AG09319 (cell line): ENCODE results near the gene CHRNA4.
"Not testable (repeated sequence)": the region's sequence is repeated elsewhere in the genome, so short reads cannot be mapped to it uniquely, and the experiment has no call there.

Experiments used
- DNase-seq: peaks from one replicate; pipeline ENCODE4 v3.0.0-alpha.2; 2010; ENCODE audit warnings: low read depth; ENCODE audit errors: extremely low read depth
- CTCF ChIP-seq: IDR thresholded peaks from 2 replicates; pipeline ENCODE4 v1.5.1; 2011; ENCODE audit warnings: low read depth, mild to moderate bottlenecking, inconsistent platforms, low read length, moderate library complexity

CHRNA4 gene

DNA sequence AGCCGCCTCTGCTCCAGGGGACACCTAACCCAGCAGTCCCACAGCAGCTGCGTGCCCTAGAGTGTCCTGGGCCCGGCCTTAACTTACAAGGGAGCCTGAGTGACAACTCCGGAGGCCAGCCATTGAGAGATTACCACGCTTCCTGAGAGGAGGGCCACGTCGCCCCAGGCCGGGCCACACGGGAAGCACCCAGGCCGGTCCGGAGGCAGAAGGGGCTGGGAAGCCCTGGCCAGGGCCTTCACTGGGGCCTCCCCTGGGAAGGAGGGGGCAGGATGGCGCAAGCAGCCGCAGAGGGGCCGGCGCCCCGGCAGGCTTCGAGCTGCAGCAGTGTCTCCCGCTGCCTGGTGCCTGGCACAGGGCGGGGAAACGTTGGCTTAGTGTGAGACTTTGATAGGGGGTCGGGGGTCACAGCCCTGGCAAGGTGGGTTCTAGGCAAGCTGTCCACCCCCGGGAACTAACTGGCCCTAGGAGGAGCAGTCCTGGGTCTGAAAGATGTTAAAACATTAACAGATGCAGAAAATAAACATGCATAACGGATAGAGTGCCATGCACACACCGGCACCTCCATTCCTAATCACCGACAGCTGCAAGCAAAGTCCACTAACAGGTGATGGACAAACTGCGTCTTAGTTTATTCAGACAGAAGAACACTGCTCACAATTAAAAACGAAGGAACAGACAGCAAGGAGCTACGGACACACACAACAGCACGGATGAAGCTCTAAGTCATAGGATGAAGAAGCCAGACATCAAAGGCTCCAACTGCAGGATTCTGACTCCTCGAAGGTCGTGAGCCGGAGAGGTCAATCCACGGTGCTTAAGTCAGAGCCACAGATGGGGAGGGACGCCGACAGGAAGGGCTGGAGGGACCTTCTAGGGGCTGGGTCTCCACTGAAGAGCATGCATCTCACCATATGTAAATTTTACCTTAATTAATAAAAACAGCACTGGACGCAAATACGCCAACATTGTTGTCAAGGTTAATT lies 17.4 kb downstream of the CHRNA4 start:
- no peak for DNase-seq
- TF ChIP-seq CTCF = no peak

- TF ChIP-seq CTCF = no peak
- no peak for DNase-seq
Measured at GRCh38 chr20:63342561-63343459, 18.3 kb downstream of the CHRNA4 start.

GRCh38 chr20:63340158-63340688 lies 20.9 kb downstream of the CHRNA4 start:
- not testable (repeated sequence) for DNase-seq

DNA sequence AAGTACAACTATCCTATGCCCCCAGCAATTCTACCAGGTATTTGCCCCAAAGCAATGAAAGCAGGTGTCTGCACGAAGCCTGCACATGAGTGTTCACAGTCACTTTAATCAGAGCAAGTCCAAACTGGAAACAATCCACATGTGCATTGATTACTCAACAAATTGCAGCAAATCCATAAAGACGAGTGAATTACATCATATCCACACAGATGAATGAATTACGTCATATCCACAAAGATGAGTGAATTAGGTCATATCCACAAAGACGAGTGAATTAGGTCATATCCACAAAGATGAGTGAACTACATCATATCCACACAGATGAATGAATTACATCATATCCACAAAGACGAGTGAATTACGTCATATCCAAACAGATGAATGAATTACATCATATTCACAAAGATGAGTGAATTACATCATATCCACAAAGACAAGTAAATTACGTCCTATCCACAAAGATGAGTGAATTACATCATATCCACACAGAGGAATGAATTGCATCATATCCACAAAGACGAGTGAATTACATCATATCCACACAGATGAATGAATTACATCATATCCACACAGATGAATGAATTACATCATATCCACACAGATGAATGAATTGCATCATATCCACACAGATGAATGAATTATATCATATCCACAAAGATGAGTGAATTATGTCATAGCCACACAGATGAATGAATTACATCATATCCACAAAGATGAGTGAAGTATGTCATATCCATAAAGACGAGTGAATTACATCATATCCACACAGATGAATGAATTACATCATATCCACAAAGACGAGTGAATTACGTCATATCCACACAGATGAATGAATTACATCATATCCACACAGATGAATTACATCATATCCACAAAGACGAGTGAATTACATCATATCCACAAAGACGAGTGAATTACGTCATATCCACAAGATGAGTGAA lies 21.7 kb downstream of the CHRNA4 start:
- not testable (repeated sequence) for DNase-seq

DNA sequence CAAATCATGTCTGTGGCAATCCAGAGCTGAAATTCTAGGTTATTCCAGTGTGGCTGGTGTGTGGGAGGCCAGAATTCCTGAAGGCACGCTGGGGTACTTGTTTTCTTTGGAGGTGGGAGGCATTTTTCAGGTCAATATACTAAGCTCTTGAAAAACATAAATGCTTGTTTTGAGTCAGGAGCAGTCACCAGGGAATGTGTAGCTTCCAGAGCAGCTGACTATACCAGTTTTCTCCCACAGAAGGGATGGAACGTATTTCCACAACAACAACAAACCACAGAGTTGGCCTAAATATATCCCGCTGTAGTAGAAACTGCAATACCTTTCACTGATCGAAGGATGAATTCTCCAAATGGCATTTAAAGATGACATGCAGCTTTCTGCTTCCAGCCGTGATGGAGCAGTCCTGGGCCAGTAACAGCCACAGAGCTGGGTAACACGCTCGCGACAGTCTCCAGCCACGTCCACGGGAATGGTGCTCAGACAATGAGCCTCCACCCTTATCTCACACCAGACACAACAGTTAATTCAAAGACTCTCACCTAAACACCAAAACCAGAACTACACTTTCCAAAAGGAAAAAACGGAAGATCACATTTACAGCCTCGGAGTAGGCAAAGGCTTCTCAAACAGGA lies 23.2 kb downstream of the CHRNA4 start:
- no peak for TF ChIP-seq CTCF
- DNase-seq = no peak

- DNase-seq = no peak
- no peak for TF ChIP-seq CTCF
Measured at GRCh38 chr20:63336232-63336752, 24.9 kb downstream of the CHRNA4 start.

DNA sequence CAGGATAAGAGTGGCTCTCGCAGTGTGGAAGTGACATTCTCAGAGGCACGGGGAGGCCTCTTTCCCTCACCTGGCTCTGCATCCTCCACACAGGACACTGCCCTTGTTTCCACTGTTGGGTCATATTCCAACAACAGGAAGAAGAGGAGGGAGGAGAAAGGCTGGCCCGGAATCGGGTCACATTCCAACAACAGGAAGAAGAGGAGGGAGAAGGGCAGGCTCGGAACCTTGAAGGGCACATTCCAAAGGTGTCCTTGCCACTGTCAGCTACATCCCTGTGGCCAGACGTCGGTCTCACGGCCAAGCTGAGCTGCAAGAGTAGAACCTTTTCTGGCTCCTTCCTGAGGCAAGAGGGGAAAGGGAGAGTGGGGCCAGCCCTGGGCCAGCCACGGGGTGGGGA lies 25.4 kb downstream of the CHRNA4 start:
- DNase-seq = no peak
- TF ChIP-seq CTCF = no peak

- DNase-seq = not testable (repeated sequence)
Measured at GRCh38 chr20:63335060-63335459, 26.1 kb downstream of the CHRNA4 start.
